ENCODE results near the gene BDKRB2.

The BDKRB2 gene

GRCh38 chr14:96176811-96177211, 27.8 kb upstream of the BDKRB2 start:
- DNase-seq (ENCODE audit: low spot score), result no peak

DNA sequence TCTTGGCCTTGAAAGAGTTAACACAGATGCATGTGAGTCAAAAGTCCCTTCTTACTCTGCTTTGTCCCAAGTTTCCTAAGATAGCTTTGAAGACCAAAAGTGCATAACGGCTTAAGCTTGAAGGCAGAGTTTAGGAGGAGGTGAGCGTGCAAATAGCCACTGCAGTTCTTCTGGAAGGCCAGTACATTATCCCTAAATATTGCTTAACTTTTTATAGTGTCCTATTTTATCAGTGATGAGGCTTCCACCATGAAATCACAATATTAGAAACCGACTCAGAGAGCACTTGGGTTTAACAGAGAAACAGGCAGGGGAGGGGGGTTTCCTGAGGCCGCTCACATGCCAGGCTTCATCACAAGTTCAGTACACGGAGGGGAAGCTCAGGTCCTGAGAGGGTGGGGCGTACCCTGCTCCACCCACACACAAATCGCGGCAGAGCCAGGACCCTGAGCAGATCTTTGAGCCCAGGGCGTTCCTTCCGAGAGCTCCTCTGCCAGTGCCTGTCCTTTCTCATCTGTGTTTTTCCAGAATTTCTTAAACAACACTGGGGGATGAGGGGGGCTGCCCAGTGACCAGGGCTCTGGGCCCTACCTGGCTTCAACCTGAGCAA, 26.8 kb upstream of the BDKRB2 start:
- DNase-seq (ENCODE audit: low spot score), result no peak

DNA sequence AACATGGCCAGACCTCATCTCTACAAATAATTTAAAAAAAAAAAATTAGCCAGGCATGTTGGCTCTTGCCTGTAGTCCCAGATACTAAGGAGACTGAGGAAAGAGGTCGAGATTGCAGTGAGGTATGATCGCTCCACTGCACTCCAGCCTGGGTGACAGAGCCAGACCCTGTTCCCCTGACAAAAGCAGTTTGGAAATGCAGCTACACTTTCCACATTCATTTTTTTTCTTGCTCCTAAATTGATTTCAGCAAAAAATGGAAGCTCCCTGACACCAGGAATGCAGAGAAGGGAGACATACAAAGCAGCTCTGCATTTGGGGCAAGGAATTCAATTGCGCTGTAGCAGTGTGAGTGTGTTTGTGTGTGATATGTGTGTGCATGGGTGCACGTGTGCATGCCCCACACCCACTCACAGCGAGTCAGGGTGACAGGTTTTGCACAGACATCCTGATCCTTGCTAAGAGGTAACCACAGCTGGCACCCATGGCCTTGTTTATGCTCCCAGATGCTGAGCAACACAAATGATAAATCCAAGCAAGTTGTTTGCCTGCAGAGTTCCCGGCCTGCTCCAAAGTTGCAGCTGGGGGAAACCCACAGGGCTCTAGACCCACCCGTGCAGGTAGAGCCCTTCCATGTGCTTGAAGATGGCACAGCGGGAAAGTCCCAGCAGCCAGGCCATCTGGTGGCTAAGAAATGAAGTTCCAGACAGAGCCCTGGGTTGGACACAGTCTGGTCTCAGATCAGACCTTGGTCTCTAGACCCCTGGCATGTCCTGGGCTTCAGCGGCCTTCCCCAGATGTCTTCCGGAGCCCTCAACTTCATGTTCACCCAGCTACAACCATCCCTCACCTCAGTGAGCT, 25.9 kb upstream of the BDKRB2 start:
- DNase-seq (ENCODE audit: low spot score), result no peak

DNA sequence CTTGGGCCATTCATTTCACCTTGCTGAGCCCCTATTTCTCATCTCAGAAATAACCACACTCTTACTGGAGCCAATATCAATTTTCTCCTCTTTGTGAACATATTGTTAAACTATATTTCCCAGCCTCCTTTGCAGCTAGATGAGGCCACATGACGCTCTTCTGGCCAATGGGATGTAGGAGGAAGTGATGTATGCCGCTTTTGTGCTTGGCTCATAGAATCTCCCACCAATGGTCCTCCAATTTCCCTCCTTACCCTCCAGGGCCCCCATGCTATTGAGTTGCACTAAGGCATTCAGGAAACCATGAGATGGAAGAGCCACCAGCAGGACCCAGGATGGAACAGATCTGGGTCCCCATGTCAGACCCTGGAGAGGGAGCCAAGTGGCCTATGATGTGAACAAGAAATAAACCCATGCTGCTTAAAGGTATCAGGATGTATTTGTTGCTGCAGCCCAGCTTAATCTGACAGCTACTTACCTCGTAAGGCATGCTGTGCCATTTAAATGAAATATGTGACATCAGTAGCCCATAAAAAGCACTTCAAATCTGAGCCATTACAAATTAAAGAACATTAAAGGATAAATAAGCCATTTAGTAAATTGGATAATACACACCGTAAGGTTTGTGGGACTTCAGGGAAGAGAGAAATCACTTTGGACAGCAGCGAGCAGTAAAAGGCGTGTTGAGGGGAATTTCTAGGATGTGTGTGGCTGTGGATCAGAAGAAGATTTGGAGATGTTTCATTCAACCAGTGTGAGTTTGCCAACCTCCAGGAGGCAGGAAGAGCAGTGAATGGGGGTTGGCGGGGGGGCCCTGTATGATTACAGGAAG, 24.4 kb upstream of the BDKRB2 start:
- no peak for DNase-seq (ENCODE audit: low spot score)

DNA sequence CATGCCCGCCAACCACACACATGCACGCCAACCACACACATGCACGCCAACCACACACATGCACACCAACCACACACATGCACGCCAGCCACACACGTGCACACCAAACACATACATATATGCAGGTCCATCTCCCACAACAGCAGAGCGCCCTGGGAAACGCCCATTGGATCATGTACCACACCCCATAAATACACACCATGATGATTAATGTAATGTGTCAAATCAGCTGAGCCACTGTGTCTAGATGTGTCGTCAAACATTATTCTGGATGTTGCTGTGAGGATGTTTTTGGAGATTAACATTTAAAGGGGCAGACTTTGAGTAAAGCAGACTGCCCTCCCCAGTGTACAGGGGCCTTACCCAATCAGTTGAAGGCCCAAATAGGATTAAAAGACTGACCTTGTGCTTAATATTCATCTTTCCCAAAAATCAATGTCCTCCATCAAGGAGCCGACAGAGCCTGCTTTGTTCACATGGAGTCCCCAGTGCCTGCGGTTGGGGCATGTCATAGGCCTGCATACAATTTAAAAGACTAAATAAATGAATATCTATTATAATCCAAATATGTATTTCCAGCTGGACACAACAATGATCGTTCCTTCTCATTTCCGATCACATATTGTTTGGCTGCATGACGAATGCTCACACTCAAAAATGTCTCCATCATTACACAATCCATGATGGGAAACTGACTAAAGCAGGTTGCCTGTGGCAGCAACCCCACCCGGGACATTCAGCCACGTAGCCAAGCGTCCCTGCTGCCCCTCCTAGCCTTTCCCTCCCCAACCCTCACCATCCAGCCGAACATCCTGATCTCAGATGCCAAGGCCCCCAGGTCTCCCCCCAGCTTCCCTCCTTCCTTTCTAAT, 23.2 kb upstream of the BDKRB2 start:
- no peak for DNase-seq (ENCODE audit: low spot score)

DNA sequence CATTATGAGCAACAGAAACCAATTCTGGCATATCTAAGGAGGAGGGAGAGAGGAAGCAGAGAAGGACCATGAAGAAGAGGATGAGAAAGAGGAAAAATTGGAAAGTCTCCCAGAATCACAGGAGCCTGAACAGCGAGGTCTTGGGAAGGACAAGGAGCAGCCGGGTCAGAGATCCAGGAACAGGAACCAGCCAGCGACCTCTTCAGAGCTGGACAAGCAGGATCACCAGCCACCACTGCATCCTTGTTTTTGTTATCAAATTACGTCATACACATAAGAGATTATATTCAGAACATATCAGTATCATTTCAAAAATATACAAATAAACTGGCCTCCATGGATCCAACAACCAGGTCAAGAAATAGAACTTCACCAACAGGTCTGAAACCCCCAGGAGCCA, 22.1 kb upstream of the BDKRB2 start:
- no peak for DNase-seq (ENCODE audit: low spot score)

DNA sequence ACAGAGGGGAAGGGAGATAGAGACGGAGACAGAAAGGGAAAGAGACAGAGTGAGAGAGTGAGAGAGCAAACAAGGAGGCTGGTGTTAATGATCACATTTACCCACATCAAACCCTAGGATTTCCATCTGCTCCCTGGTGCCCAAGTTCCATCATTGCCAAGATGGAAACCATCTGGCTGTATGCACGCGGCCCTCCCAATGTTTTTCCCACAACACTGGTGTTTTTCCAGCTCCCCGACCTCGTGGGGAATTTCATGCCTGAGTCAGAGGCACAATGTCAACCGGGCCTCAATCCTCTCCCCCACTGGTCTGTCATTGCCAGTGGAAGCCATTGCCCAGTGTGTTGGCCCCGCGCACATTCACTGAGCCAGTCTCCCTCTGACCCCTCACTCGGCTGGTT, 19.9 kb upstream of the BDKRB2 start:
- no peak for DNase-seq (ENCODE audit: low spot score)

DNA sequence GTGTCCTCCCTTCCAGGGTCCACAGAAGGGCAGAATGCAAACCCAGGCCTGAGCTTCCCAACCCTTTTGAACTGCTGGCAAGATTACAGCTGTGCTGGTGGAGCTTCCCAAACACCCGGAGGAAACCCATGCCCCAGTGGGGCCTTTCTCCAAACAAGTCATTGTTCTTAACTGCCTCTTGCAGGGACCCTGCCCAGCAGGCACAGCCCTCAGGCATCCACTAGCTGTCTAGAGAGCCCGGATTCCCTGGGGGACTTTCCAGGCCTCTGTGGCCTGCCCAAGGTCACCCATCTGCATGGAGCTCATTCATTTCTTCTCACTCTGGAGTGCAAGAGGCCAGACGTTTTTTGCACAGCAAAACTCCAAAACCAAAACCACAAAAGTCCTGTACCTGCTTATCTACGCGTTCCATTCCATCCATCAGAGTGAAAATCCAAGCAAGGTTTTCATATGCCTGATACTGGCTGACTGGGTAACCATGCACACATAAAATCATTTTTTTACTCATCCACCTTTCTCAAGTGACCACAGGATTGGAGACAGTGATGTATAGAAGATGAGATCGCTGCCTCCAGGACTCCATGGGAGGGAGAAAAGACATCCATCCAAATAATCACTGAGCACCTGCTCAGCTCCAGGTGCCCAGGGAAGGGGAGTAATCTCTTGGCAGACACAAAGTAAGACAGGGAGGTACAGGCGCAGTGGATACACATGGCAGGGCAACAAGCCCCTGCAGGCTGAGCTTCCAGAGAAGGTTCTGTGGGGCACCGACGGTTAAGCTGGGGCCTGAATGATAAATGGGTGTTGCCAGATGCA, 17.2 kb upstream of the BDKRB2 start:
- no peak for DNase-seq (ENCODE audit: low spot score)

DNA sequence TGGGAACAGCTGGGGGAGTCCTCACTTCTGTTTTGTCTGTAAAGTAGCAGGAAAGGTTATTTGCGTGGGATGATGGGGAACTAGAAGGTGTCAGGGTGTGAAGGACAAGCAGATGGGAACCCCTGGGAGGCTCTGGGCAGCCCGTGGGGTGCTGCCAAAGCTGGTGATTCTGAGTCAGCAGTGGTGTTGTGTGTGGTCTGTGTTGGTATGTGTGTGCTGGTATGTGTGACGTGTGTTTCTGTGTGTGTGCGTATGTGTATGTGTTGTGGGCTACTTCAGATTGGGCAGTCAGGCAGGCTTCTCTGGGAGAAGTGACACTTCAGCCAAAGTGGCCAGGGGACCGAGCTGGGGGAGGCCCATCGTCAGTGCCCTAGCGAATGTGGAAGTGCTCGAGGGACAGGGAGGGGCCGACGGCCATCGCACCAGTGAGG, 15.3 kb upstream of the BDKRB2 start:
- DNase-seq (ENCODE audit: low spot score), result no peak

GRCh38 chr14:96191353-96191752, 13.3 kb upstream of the BDKRB2 start:
- DNase-seq (ENCODE audit: low spot score), result no peak

- DNase-seq (ENCODE audit: low spot score), result no peak
Measured at GRCh38 chr14:96191841-96192462, 12.7 kb upstream of the BDKRB2 start.

- DNase-seq (ENCODE audit: low spot score), result no peak
Measured at GRCh38 chr14:96192975-96193805, 11.4 kb upstream of the BDKRB2 start.

DNA sequence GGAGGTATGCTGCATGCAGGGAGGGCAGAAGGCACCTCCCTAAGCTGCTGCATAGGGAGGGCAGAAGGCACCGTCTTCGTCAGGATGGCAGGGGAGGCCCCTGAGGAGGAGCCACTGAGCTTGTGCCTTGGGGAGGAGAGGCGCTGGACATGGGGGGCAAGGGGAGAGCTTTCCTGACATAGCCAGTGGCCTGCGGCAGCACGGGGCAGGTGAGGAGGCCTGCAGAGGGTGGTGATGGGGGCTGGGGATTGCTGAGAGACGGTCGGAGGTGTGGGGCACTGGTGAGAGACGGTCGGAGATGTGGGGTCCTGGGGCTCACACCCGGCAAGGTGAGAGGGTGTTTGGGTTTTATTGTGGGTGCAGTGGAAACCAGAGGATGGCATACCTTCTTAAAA, 10.4 kb upstream of the BDKRB2 start:
- no peak for DNase-seq (ENCODE audit: low spot score)

GRCh38 chr14:96194657-96195431, 9.8 kb upstream of the BDKRB2 start:
- DNase-seq (ENCODE audit: low spot score), result no peak

DNA sequence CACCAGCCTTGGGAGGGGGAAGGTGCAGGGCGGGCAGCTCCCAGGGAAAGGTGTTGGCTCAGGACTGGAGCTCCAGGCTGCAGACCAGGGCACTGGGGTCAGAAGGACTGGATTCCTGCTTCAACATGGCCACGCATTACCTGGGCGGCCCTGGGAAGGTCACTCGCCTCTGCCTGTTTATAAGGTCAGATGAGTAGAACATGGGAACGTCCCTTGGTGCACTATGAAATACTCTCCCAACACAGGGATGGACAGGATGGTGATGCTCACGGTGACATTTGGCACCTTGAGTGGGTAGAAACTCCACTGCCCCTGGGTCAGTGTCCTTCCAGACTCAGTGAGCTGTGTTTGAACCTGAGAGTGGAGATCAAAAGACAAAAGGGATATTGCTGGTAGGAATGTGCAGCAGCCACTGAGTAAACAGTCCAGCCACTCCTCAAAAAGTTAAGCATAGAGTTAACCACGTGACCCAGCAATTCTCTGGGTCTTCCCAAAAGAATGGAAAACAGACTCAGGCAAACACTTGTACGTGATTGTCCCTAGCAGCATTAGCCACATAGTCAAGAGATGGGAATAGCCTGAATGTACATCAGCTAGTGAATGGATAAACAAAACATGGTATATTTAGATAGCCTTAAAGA, 9.1 kb upstream of the BDKRB2 start:
- no peak for DNase-seq (ENCODE audit: low spot score)

- DNase-seq (ENCODE audit: low spot score), result no peak
Measured at GRCh38 chr14:96197163-96197852, 7.3 kb upstream of the BDKRB2 start.

- no peak for DNase-seq (ENCODE audit: low spot score)
Measured at GRCh38 chr14:96197969-96198368, 6.7 kb upstream of the BDKRB2 start.
